Tibial nerve (tissue), 4 donors: ENCODE measurements around the gene GUK1. TPM values are rescaled to one million over a fixed set of nuclear protein-coding genes. Genes with fewer than 3 reads are reported as not detected.

Experiments
- DNase-seq, 2 donors: peaks; one replicate each; pipeline ENCODE4 v3.0.0-alpha.2; 2019; ENCODE audit warnings: low spot score in 2 of 2
- H3K27ac ChIP-seq, 4 donors: fragments of 200-600 bp; sonication (generic) in 3 of 4; one replicate each; pipeline ENCODE4 v1.5.1; 2017 to 2019; ENCODE audit warnings: mild to moderate bottlenecking in 1 of 4
- H3K27me3 ChIP-seq, 2 donors: fragments of 200-600 bp; sonication (generic) in 1 of 2; one replicate each; pipeline versions ENCODE4 v1.5.1 to v1.6.0; 2017 to 2019
- H3K36me3 ChIP-seq, 3 donors: fragments of 200-600 bp; sonication (generic); one replicate each; pipeline ENCODE4 v1.5.1; 2018 to 2019
- H3K4me1 ChIP-seq, 4 donors: fragments of 200-600 bp; sonication (generic) in 3 of 4; one replicate each; pipeline ENCODE4 v1.5.1; 2017 to 2019
- H3K4me3 ChIP-seq, 4 donors: fragments of 200-600 bp; sonication (generic) in 3 of 4; one replicate each; pipeline ENCODE4 v1.5.1; 2017 to 2019; ENCODE audit warnings: mild to moderate bottlenecking in 1 of 4, moderate library complexity in 1 of 4
- H3K9me3 ChIP-seq, 4 donors: fragments of 200-600 bp; sonication (generic) in 3 of 4; one replicate each; pipeline ENCODE4 v1.5.1; 2017 to 2019
- CTCF ChIP-seq, 5 experiments: fragments of 200-600 bp in 3 of 5; fragments of 450-650 bp in 2 of 5; sonication (generic) in 3 of 5; IDR thresholded peaks; one replicate each; pipeline ENCODE4 v1.5.1; 2016 to 2019; ENCODE audit warnings: antibody characterized with exemption in 5 of 5, mild to moderate bottlenecking in 3 of 5, moderate library complexity in 2 of 5
- EP300 ChIP-seq, 2 donors: sonication (generic); formaldehyde crosslinking; IDR thresholded peaks; one replicate each; pipeline ENCODE4 v1.6.1; 2017; ENCODE audit warnings: antibody characterized with exemption in 2 of 2, mild to moderate bottlenecking in 1 of 2
- POLR2A ChIP-seq, 2 donors: fragments of 450-650 bp; IDR thresholded peaks; one replicate each; pipeline ENCODE4 v1.6.1; 2017; ENCODE audit warnings: antibody characterized with exemption in 2 of 2, mild to moderate bottlenecking in 2 of 2, moderate library complexity in 2 of 2
- WGBS, 2 donors: methylation state at CpG; one replicate each; pipeline ENCODE4 v1.1.5; 2018; 5-methylcytosine and 5-hydroxymethylcytosine counted together
- total RNA-seq, 4 donors: library from RNA; depleted of rRNA; stranded (reverse); fragments of >200 nt; gene quantifications; one replicate each; pipeline ENCODE4 v1.1.0, GENCODE V29; 2016

GUK1 gene
- total RNA-seq, 4 donors from 2014 or later = 501 to 540 (median 510) TPM

- H3K36me3 ChIP-seq = peaks cover 0 to 4% (median 0%) of the 10 kb centered on the region in 3 donors
- peak; percentile 98 to 99 for DNase-seq
- H3K4me3 ChIP-seq = peak within 1 kb of the TSS; percentile 41 to 87 (median 58)
- TF ChIP-seq CTCF (IDR thresholded peaks at IDR 0.05) (peak; percentile 94 to 100 (median 99)), EP300 (IDR thresholded peaks at IDR 0.05) (peak; percentile 90 to 99), POLR2A (IDR thresholded peaks at IDR 0.05) (peak; percentile 97 to 98)
- 0 to 1% methylated on average over 54 to 60 of the region's 93 CpGs for WGBS, 2 donors
- peak within 1 kb of the TSS; percentile 95 to 100 (median 98) for H3K27ac ChIP-seq
- no peaks in the 10 kb centered on the region for H3K27me3 ChIP-seq
- H3K4me1 ChIP-seq = peaks cover 0 to 52% (median 22%) of the 10 kb centered on the region in 4 donors
- no peaks in the 10 kb centered on the region for H3K9me3 ChIP-seq
These were observed 25.5 kb downstream of the GUK1 start, which contains the start of gene IBA57 for GRCh38 chr1:228165372-228166169. TSS of gene IBA57 (plus strand) at chr1:228165804. CDS start at chr1:228165817, 13 bp downstream.

DNA sequence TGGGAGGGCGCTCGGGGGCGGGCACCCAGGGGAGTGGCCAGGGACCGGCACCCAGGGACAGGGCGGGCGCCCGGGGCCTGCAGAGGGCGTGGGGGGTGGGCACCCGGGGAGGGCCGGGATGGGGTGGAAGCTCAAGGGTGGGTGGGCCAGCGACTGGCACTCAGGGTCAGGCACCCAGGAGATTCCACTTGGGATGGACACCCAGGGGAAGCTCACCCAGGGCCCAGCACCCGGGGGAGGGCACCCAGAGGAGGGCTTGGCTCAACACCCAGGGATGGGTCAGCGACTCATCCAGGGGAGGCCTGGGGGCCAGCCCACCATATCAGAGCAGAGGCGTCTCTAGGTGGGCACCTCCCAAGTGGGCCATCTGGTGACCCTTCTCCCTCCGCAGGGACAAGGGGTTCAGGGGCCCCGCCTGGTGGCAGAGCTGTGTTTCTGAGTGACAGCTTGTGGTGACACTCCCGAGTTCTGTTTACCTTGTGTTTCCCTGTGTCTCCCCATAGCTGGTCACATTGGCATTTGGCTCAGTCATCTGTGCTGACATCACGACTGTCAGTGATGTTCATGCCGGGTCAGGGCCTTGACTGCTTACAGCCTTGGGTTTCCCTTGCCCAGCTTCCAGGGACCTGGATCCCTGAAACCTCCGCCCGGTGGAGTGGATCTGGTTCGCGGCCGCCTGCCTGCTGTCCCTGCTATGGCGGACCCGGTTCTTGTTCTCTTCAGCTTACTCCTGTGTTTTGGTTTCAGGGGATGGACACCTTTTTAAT is 26.3 kb downstream of the GUK1 start:
- 33 to 40% methylated on average over 13 of the region's 26 CpGs for WGBS, 2 donors
- Histone ChIP-seq H3K27me3 (no peaks in the 10 kb centered on the region), H3K4me1 (peaks cover 0 to 47% (median 22%) of the 10 kb centered on the region in 4 donors), H3K27ac (peak overlapping the region; percentile 95 to 100 (median 98)), H3K36me3 (peaks cover 0 to 4% (median 0%) of the 10 kb centered on the region in 3 donors), H3K9me3 (no peaks in the 10 kb centered on the region), H3K4me3 (peak overlapping the region; percentile 30 to 87 (median 58))
- DNase-seq = peak; percentile 60 to 76
- TF ChIP-seq CTCF (IDR thresholded peaks at IDR 0.05) (peak; percentile 14 to 53 (median 46)), POLR2A (IDR thresholded peaks at IDR 0.05) (no peak), EP300 (IDR thresholded peaks at IDR 0.05) (peak in 1 of 2 donors; percentile 5)

GRCh38 chr1:228168563-228169270 is 28.6 kb downstream of the GUK1 start:
- H3K4me3 ChIP-seq = no peak overlapping the region
- no peak for TF ChIP-seq POLR2A (IDR thresholded peaks at IDR 0.05)
- TF ChIP-seq CTCF (IDR thresholded peaks at IDR 0.05) = no peak
- TF ChIP-seq EP300 (IDR thresholded peaks at IDR 0.05) = no peak
- peak overlapping the region in 1 of 4 donors; percentile 100 for H3K27ac ChIP-seq
- DNase-seq = no peak
- no peaks in the 10 kb centered on the region for H3K27me3 ChIP-seq
- H3K4me1 ChIP-seq = peaks cover 0 to 27% (median 8%) of the 10 kb centered on the region in 4 donors
- no peaks in the 10 kb centered on the region for H3K9me3 ChIP-seq
- peaks cover 0 to 4% (median 0%) of the 10 kb centered on the region in 3 donors for H3K36me3 ChIP-seq
- WGBS, 2 donors = 79 to 80% methylated on average over 11 to 12 of the region's 12 CpGs

- no peak for DNase-seq
- no peak overlapping the region for H3K27ac ChIP-seq
- H3K9me3 ChIP-seq = no peaks in the 10 kb centered on the region
- no peak overlapping the region for H3K4me3 ChIP-seq
- TF ChIP-seq CTCF (IDR thresholded peaks at IDR 0.05) (no peak), POLR2A (IDR thresholded peaks at IDR 0.05) (no peak), EP300 (IDR thresholded peaks at IDR 0.05) (no peak)
- no peaks in the 10 kb centered on the region for H3K27me3 ChIP-seq
- 84 to 91% methylated on average over 2 of the region's 2 CpGs for WGBS, 2 donors
- peaks cover 0 to 4% (median 0%) of the 10 kb centered on the region in 3 donors for H3K36me3 ChIP-seq
- peaks cover 0 to 23% (median 6%) of the 10 kb centered on the region in 4 donors for H3K4me1 ChIP-seq
These were observed 29.3 kb downstream of the GUK1 start for GRCh38 chr1:228169345-228169744.
